Fibroblast of lung (primary cell): ENCODE data around the gene OSBPL7. TPM values are rescaled to one million over a fixed set of nuclear protein-coding genes. Genes with fewer than 3 reads are reported as not detected.

Experiments
- DNase-seq, 2 donors: peaks; one replicate each; pipeline versions ENCODE4 v3.0.0 to v3.0.0-alpha.2; 2010; ENCODE audit warnings: low read depth in 2 of 2
- H2AFZ ChIP-seq: 2 replicates; pipeline ENCODE4 v1.5.1; 2012; ENCODE audit warnings: low read length, control low read depth, inconsistent platforms
- H3K27ac ChIP-seq: 2 replicates; pipeline ENCODE4 v1.5.1; 2011; ENCODE audit warnings: low read length, control low read depth; ENCODE audit not compliant: insufficient read depth
- H3K27me3 ChIP-seq: 2 replicates; pipeline ENCODE4 v1.5.1; 2011; ENCODE audit warnings: mild to moderate bottlenecking, low read length; ENCODE audit not compliant: control insufficient read depth, insufficient read depth
- H3K36me3 ChIP-seq: 2 replicates; pipeline ENCODE4 v1.5.1; 2011; ENCODE audit warnings: low read length; ENCODE audit not compliant: control insufficient read depth, insufficient read depth
- H3K4me1 ChIP-seq: 2 replicates; pipeline ENCODE4 v1.5.1; 2011; ENCODE audit warnings: low read length; ENCODE audit not compliant: control insufficient read depth, insufficient read depth; ENCODE audit errors: extremely low read depth
- H3K4me2 ChIP-seq: 2 replicates; pipeline ENCODE4 v1.5.1; 2011; ENCODE audit warnings: low read length, control low read depth; ENCODE audit not compliant: insufficient read depth; ENCODE audit errors: extremely low read depth
- H3K4me3 ChIP-seq, 4 experiments: fragments of 200-600 bp in 1 of 4; sonication (generic) in 1 of 4; replicated peaks in 1 of 4; 2 replicates each; pipeline ENCODE4 v1.5.1; 2011 to 2016; ENCODE audit warnings: low read length in 4 of 4, low read depth in 3 of 4, mild to moderate bottlenecking in 3 of 4, control low read depth in 2 of 4, inconsistent platforms in 1 of 4, mixed read lengths in 1 of 4; ENCODE audit not compliant: insufficient read depth in 1 of 4; ENCODE audit errors: control extremely low read depth in 1 of 4
- H3K79me2 ChIP-seq: 2 replicates; pipeline ENCODE4 v1.5.1; 2012; ENCODE audit warnings: mild to moderate bottlenecking, low read length, inconsistent platforms; ENCODE audit not compliant: control insufficient read depth, insufficient read depth
- H3K9ac ChIP-seq: 2 replicates; pipeline ENCODE4 v1.5.1; 2011; ENCODE audit warnings: mild to moderate bottlenecking, low read length, control low read depth; ENCODE audit not compliant: insufficient read depth
- H3K9me3 ChIP-seq: 2 replicates; pipeline ENCODE4 v1.5.1; 2012; ENCODE audit warnings: low read depth, low read length; ENCODE audit not compliant: control insufficient read depth, insufficient read depth
- H4K20me1 ChIP-seq: 2 replicates; pipeline ENCODE4 v1.5.1; 2011; ENCODE audit warnings: low read length; ENCODE audit not compliant: control insufficient read depth, insufficient read depth; ENCODE audit errors: extremely low read depth
- CTCF ChIP-seq, 2 donors: IDR thresholded peaks in 1 of 2; conservative IDR thresholded peaks in 1 of 2; 1 replicate in 1 of 2; 2 replicates in 1 of 2; pipeline ENCODE4 v1.5.1; 2011 to 2012; ENCODE audit warnings: low read length in 2 of 2, control low read depth in 1 of 2, inconsistent platforms in 1 of 2, low read depth in 1 of 2, mild to moderate bottlenecking in 1 of 2
- EZH2 ChIP-seq: IDR thresholded peaks from 2 replicates; pipeline ENCODE4 v1.5.1; 2012; ENCODE audit warnings: low read length, control low read depth, mild to moderate bottlenecking; ENCODE audit errors: missing control alignments
- polyA plus RNA-seq, 2 donors: library from polyadenylated mRNA; depleted of rRNA in 1 of 2; stranded (reverse) in 1 of 2; unstranded in 1 of 2; fragments of >200 nt; gene quantifications; 2 replicates each; pipeline ENCODE4 v1.2.1, GENCODE V29; 2011 to 2012; ENCODE audit warnings: missing spikeins in 1 of 2
- total RNA-seq: library from RNA; depleted of rRNA; stranded (reverse); fragments of >200 nt; gene quantifications from 2 replicates; pipeline ENCODE4 v1.2.1, GENCODE V29; 2014

OSBPL7 gene
- total and polyA plus RNA-seq, 2 donors (not counting 1 experiment from before 2014, with no cell fraction given) = 2.1 to 7.1 TPM

GRCh38 chr17:47803201-47803600 lies 18.4 kb downstream of the OSBPL7 start:
- no peaks in the 10 kb centered on the region for H3K36me3 ChIP-seq
- no peak overlapping the region for H3K27ac ChIP-seq
- no peaks in the 10 kb centered on the region for H4K20me1 ChIP-seq
- DNase-seq = no peak
- H3K4me1 ChIP-seq = no peaks in the 10 kb centered on the region
- H3K4me3 ChIP-seq = no peak overlapping the region
- no peak overlapping the region for H2AFZ ChIP-seq
- TF ChIP-seq EZH2 (no peak), CTCF (conservative IDR thresholded peaks at IDR 0.05 in 1 of 2, IDR thresholded peaks at IDR 0.05 in 1 of 2; ENCODE audit: low read depth in 1 of 2, low read length in 2 of 2) (no peak)
- no peaks in the 10 kb centered on the region for H3K79me2 ChIP-seq
- H3K9ac ChIP-seq = no peak overlapping the region
- no peaks in the 10 kb centered on the region for H3K9me3 ChIP-seq
- peaks cover 23% of the 10 kb centered on the region for H3K27me3 ChIP-seq
- no peak overlapping the region for H3K4me2 ChIP-seq

GRCh38 chr17:47802341-47803022 lies 19.1 kb downstream of the OSBPL7 start:
- Histone ChIP-seq H3K4me2 (no peak overlapping the region), H3K4me1 (no peaks in the 10 kb centered on the region), H3K27ac (no peak overlapping the region), H3K4me3 (no peak overlapping the region), H3K79me2 (no peaks in the 10 kb centered on the region), H3K27me3 (peaks cover 23% of the 10 kb centered on the region), H3K9ac (no peak overlapping the region), H3K36me3 (no peaks in the 10 kb centered on the region), H2AFZ (no peak overlapping the region), H4K20me1 (no peaks in the 10 kb centered on the region), H3K9me3 (no peaks in the 10 kb centered on the region)
- peak; percentile 20 to 39 for DNase-seq
- TF ChIP-seq EZH2 (no peak), CTCF (conservative IDR thresholded peaks at IDR 0.05 in 1 of 2, IDR thresholded peaks at IDR 0.05 in 1 of 2; ENCODE audit: low read depth in 1 of 2, low read length in 2 of 2) (peak; percentile 50 to 73)

- no peaks in the 10 kb centered on the region for H3K9me3 ChIP-seq
- no peak overlapping the region for H3K4me3 ChIP-seq
- peaks cover 23% of the 10 kb centered on the region for H3K27me3 ChIP-seq
- DNase-seq = no peak
- H2AFZ ChIP-seq = no peak overlapping the region
- H4K20me1 ChIP-seq = no peaks in the 10 kb centered on the region
- no peak overlapping the region for H3K9ac ChIP-seq
- no peak overlapping the region for H3K27ac ChIP-seq
- no peaks in the 10 kb centered on the region for H3K36me3 ChIP-seq
- no peaks in the 10 kb centered on the region for H3K4me1 ChIP-seq
- H3K4me2 ChIP-seq = no peak overlapping the region
- TF ChIP-seq CTCF (conservative IDR thresholded peaks at IDR 0.05 in 1 of 2, IDR thresholded peaks at IDR 0.05 in 1 of 2; ENCODE audit: low read depth in 1 of 2, low read length in 2 of 2) (no peak), EZH2 (no peak)
- H3K79me2 ChIP-seq = no peaks in the 10 kb centered on the region
These were observed 19.7 kb downstream of the OSBPL7 start for GRCh38 chr17:47801906-47802305.
